Chondrocyte (in vitro differentiated cells): ENCODE results near the gene PARVB. TPM values are rescaled to one million over a fixed set of nuclear protein-coding genes. Genes with fewer than 3 reads are reported as not detected.

Experiments used
- DNase-seq: peaks from one replicate; pipeline ENCODE4 v3.0.0; 2021; ENCODE audit warnings: mixed read lengths, low spot score
- H3K27ac Mint-ChIP-seq: one replicate; pipeline ENCODE4 v1.8.0; 2021; ENCODE audit warnings: mild to moderate bottlenecking, moderate library complexity, mixed read lengths; ENCODE audit not compliant: unreplicated experiment
- H3K27me3 Mint-ChIP-seq: 2 replicates; pipeline ENCODE4 v1.8.0; 2021; ENCODE audit warnings: low read depth, mixed read lengths
- H3K36me3 Mint-ChIP-seq: 2 replicates; pipeline ENCODE4 v1.8.0; 2021; ENCODE audit warnings: low read depth, mixed read lengths
- H3K4me1 Mint-ChIP-seq: 2 replicates; pipeline ENCODE4 v1.8.0; 2021; ENCODE audit warnings: low read depth, mild to moderate bottlenecking, mixed read lengths
- H3K4me3 Mint-ChIP-seq: one replicate; pipeline ENCODE4 v1.8.0; 2021; ENCODE audit warnings: mild to moderate bottlenecking, moderate library complexity, mixed read lengths; ENCODE audit not compliant: unreplicated experiment
- H3K9me3 Mint-ChIP-seq: 2 replicates; pipeline ENCODE4 v1.8.0; 2021; ENCODE audit warnings: low read depth, mixed read lengths
- CTCF ChIP-seq: fragments of 200-600 bp; sonication (generic); IDR thresholded peaks from 2 replicates; pipeline ENCODE4 v1.5.0; 2021; ENCODE audit warnings: antibody characterized with exemption, mild to moderate bottlenecking, moderate library complexity
- total RNA-seq: library from RNA; stranded (reverse); gene quantifications from 3 replicates; pipeline ENCODE4 v1.2.1, GENCODE V29; 2021

The PARVB gene
- total RNA-seq, 1 donor from 2014 or later = 33.6 TPM

- DNase-seq = peak; percentile 90
- Mint-ChIP-seq H3K27me3 (peaks cover 10% of the 10 kb centered on the region), H3K4me1 (peaks cover 11% of the 10 kb centered on the region), H3K27ac (no peak overlapping the region), H3K9me3 (no peaks in the 10 kb centered on the region), H3K4me3 (no peak overlapping the region), H3K36me3 (no peaks in the 10 kb centered on the region)
- no peak for TF ChIP-seq CTCF
Observed at GRCh38 chr22:44181912-44182587, 157.9 kb downstream of the PARVB start.

- DNase-seq = no peak
- no peak overlapping the region for H3K4me3 Mint-ChIP-seq
- no peaks in the 10 kb centered on the region for H3K9me3 Mint-ChIP-seq
- TF ChIP-seq CTCF = no peak
- no peaks in the 10 kb centered on the region for H3K36me3 Mint-ChIP-seq
- H3K4me1 Mint-ChIP-seq = peaks cover 11% of the 10 kb centered on the region
- H3K27me3 Mint-ChIP-seq = peaks cover 10% of the 10 kb centered on the region
- H3K27ac Mint-ChIP-seq = no peak overlapping the region
Observed at GRCh38 chr22:44182588-44183286, 158.6 kb downstream of the PARVB start.

- peaks cover 7% of the 10 kb centered on the region for H3K4me1 Mint-ChIP-seq
- no peak for DNase-seq
- no peak for TF ChIP-seq CTCF
- H3K27ac Mint-ChIP-seq = no peak overlapping the region
- H3K36me3 Mint-ChIP-seq = no peaks in the 10 kb centered on the region
- no peaks in the 10 kb centered on the region for H3K9me3 Mint-ChIP-seq
- peaks cover 10% of the 10 kb centered on the region for H3K27me3 Mint-ChIP-seq
- no peak overlapping the region for H3K4me3 Mint-ChIP-seq
Observed at GRCh38 chr22:44183287-44183588, 159.1 kb downstream of the PARVB start.

- H3K27ac Mint-ChIP-seq = no peak overlapping the region
- no peaks in the 10 kb centered on the region for H3K9me3 Mint-ChIP-seq
- H3K4me1 Mint-ChIP-seq = peaks cover 7% of the 10 kb centered on the region
- TF ChIP-seq CTCF = no peak
- H3K4me3 Mint-ChIP-seq = no peak overlapping the region
- peaks cover 10% of the 10 kb centered on the region for H3K27me3 Mint-ChIP-seq
- no peaks in the 10 kb centered on the region for H3K36me3 Mint-ChIP-seq
- DNase-seq = no peak
Observed at GRCh38 chr22:44184006-44184405, 159.9 kb downstream of the PARVB start.

- peaks cover 7% of the 10 kb centered on the region for H3K4me1 Mint-ChIP-seq
- H3K27me3 Mint-ChIP-seq = peaks cover 13% of the 10 kb centered on the region
- no peaks in the 10 kb centered on the region for H3K36me3 Mint-ChIP-seq
- no peak for DNase-seq
- no peak overlapping the region for H3K27ac Mint-ChIP-seq
- TF ChIP-seq CTCF = no peak
- H3K9me3 Mint-ChIP-seq = no peaks in the 10 kb centered on the region
- no peak overlapping the region for H3K4me3 Mint-ChIP-seq
Observed at GRCh38 chr22:44185237-44186120, 161.4 kb downstream of the PARVB start.
